MM.1S (cell line): ENCODE data around the gene MRPS14.
"Not testable (repeated sequence)": the region's sequence is repeated elsewhere in the genome, so short reads cannot be mapped to it uniquely, and the experiment has no call there.

Experiments used
- CTCF ChIP-seq: fragments of 300-600 bp; sonication (generic); IDR thresholded peaks from 2 replicates; pipeline ENCODE4 v1.5.1; 2016; ENCODE audit warnings: antibody characterized with exemption, low read length, mixed read lengths
- EZH2 ChIP-seq: fragments of 300-600 bp; sonication (generic); optimal IDR thresholded peaks from 2 replicates; pipeline ENCODE3; 2017; ENCODE audit warnings: low read depth, mild to moderate bottlenecking, antibody characterized with exemption, low read length, mixed read lengths
- EZH2phosphoT487 ChIP-seq: fragments of 300-600 bp; sonication (generic); IDR thresholded peaks from 2 replicates; pipeline ENCODE4 v1.6.1; 2018; ENCODE audit warnings: antibody characterized with exemption, low read length

GRCh38 chr1:175023922-175024242 lies 657 bp upstream of the MRPS14 start:
- not testable (repeated sequence) for TF ChIP-seq CTCF, EZH2phosphoT487, EZH2
